ENCODE results near the gene PARVG.

DNA sequence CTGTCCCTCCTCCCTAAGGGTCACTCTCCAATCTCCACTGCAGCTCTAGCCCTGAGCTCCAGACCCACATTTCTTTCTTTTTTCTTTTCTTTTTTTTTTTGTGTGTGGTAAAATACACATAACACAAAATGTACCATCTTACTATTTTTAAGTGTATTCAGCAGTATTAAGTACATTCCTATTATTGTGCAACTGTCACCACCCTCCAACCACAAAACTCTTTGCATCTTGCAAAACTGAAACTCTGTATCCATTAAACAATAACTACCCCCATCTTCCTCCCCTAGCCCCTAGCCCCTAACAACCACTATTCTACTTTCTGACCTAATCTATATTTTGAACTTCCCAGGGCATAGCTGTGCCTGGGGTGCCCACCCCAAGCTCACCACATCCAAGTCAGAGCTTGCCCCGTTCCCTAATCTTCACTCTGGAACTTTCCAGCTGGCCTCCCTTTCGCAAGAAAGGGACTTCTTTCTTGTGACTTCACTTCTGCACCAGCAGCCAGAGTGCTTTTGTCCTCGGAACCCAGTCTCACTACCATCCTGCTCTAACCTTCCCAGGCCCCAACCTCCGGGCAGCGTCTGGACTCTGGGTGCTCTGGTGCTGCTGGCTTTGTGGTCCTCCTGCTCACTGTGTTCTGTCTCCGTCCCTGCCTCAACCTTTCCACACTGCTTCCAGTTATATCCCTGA is 30.7 kb downstream of the PARVG start:
- no peak for TF ChIP-seq POLR2A (IDR thresholded peaks at IDR 0.05)
- TF ChIP-seq, protein P1, sequence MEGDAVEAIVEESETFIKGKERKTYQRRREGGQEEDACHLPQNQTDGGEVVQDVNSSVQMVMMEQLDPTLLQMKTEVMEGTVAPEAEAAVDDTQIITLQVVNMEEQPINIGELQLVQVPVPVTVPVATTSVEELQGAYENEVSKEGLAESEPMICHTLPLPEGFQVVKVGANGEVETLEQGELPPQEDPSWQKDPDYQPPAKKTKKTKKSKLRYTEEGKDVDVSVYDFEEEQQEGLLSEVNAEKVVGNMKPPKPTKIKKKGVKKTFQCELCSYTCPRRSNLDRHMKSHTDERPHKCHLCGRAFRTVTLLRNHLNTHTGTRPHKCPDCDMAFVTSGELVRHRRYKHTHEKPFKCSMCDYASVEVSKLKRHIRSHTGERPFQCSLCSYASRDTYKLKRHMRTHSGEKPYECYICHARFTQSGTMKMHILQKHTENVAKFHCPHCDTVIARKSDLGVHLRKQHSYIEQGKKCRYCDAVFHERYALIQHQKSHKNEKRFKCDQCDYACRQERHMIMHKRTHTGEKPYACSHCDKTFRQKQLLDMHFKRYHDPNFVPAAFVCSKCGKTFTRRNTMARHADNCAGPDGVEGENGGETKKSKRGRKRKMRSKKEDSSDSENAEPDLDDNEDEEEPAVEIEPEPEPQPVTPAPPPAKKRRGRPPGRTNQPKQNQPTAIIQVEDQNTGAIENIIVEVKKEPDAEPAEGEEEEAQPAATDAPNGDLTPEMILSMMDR (IDR thresholded peaks at IDR 0.05), result no peak

Data from breast epithelium (tissue), 3 donors.